IMR-90 (cell line): Measurements from ENCODE around the gene BSPH1. TPM values are rescaled to one million over a fixed set of nuclear protein-coding genes. Genes with fewer than 3 reads are reported as not detected.

ENCODE experiments used
- ATAC-seq: fragments of 200-7000 bp; cut with Tn5 transposase; 2 replicates; pipeline ENCODE4 v1.9.1; 2020; ENCODE audit warnings: low read depth, mild to moderate bottlenecking, moderate library complexity
- BruUV-seq: library from RNA; stranded (reverse); fragments of 400-500 nt; replicated peaks from 2 replicates; lab custom pipeline; 2021; lab: Mats Ljungman, UMichigan
- CTCF ChIA-PET: fragments of 300-600 bp; formaldehyde crosslinking; extraction: SDS; loops from one replicate; lab custom pipeline; 2021; ENCODE audit warnings: antibody characterized with exemption; lab: Yijun Ruan, JAX
- POLR2A ChIA-PET: fragments of 300-600 bp; sonication (Branson Sonifier 250); formaldehyde crosslinking; loops from one replicate; lab custom pipeline; 2022; ENCODE audit warnings: antibody characterized with exemption; ENCODE audit not compliant: unreplicated experiment; lab: Charles Lee
- DNase-seq: peaks from one replicate; pipeline ENCODE4 v3.0.0; 2013
- H2AFZ ChIP-seq: replicated peaks from 2 replicates; pipeline ENCODE3; 2013; ENCODE audit warnings: low read length, mild to moderate bottlenecking; ENCODE audit not compliant: poor library complexity
- H2AK5ac ChIP-seq: 2 replicates; pipeline ENCODE4 v1.6.1; 2013; ENCODE audit warnings: low read depth, low read length, inconsistent platforms
- H2AK9ac ChIP-seq: replicated peaks from 2 replicates; pipeline ENCODE3; 2013; ENCODE audit warnings: mild to moderate bottlenecking, low read depth, low read length, moderate library complexity; ENCODE audit not compliant: poor library complexity
- H2BK120ac ChIP-seq: 2 replicates; pipeline ENCODE4 v1.6.1; 2013; ENCODE audit warnings: low read depth, low read length, inconsistent platforms
- H2BK15ac ChIP-seq: 3 replicates; pipeline ENCODE4 v1.6.1; 2013; ENCODE audit warnings: low read depth, low read length, inconsistent platforms
- H2BK20ac ChIP-seq: 2 replicates; pipeline ENCODE4 v1.6.1; 2013; ENCODE audit warnings: low read depth, mild to moderate bottlenecking, inconsistent platforms, low read length, moderate library complexity
- H2BK5ac ChIP-seq: 2 replicates; pipeline ENCODE4 v1.6.1; 2013; ENCODE audit warnings: mild to moderate bottlenecking, low read depth, low read length, inconsistent platforms; ENCODE audit not compliant: poor library complexity, severe bottlenecking
- H3K14ac ChIP-seq: replicated peaks from 2 replicates; pipeline ENCODE4 v1.6.1; 2013; ENCODE audit warnings: low read depth, low read length, inconsistent platforms
- H3K18ac ChIP-seq: 2 replicates; pipeline ENCODE4 v1.6.1; 2013; ENCODE audit warnings: low read depth, low read length, control low read depth
- H3K23ac ChIP-seq: 2 replicates; pipeline ENCODE4 v1.6.1; 2013; ENCODE audit warnings: low read depth, low read length, inconsistent platforms
- H3K27ac ChIP-seq: 2 replicates; pipeline ENCODE4 v1.5.1; 2013; ENCODE audit warnings: mild to moderate bottlenecking, control low read depth, low read length; ENCODE audit not compliant: insufficient read depth
- H3K27me3 ChIP-seq: 2 replicates; pipeline ENCODE4 v1.6.1; 2013; ENCODE audit warnings: low read length; ENCODE audit not compliant: control insufficient read depth, insufficient read depth
- H3K36me3 ChIP-seq: 2 replicates; pipeline ENCODE4 v1.6.1; 2013; ENCODE audit warnings: low read length, mixed read lengths; ENCODE audit not compliant: control insufficient read depth, insufficient read depth
- H3K4ac ChIP-seq: 2 replicates; pipeline ENCODE4 v1.6.1; 2013; ENCODE audit warnings: low read depth, low read length, inconsistent platforms
- H3K4me1 ChIP-seq: 2 replicates; pipeline ENCODE4 v1.6.1; 2013; ENCODE audit warnings: low read length, mixed read lengths; ENCODE audit not compliant: control insufficient read depth, insufficient read depth
- H3K4me2 ChIP-seq: 2 replicates; pipeline ENCODE4 v1.6.1; 2013; ENCODE audit warnings: low read depth, mild to moderate bottlenecking, control low read depth, low read length, moderate library complexity
- H3K4me3 ChIP-seq: 2 replicates; pipeline ENCODE4 v1.5.1; 2013; ENCODE audit warnings: low read depth, mild to moderate bottlenecking, control low read depth, low read length, moderate library complexity; ENCODE audit not compliant: insufficient read depth
- H3K56ac ChIP-seq: 2 replicates; pipeline ENCODE4 v1.6.1; 2013; ENCODE audit warnings: low read length, inconsistent platforms; ENCODE audit not compliant: insufficient read depth; ENCODE audit errors: extremely low read depth
- H3K79me1 ChIP-seq, 2 experiments: 2 replicates each; pipeline ENCODE4 v1.6.1; 2013; ENCODE audit warnings: low read length in 2 of 2, inconsistent platforms in 1 of 2, low read depth in 1 of 2
- H3K9ac ChIP-seq: 2 replicates; pipeline ENCODE4 v1.6.1; 2013; ENCODE audit warnings: low read depth, low read length, control low read depth
- H3K9me1 ChIP-seq: 2 replicates; pipeline ENCODE4 v1.6.1; 2013; ENCODE audit warnings: low read length, inconsistent platforms; ENCODE audit not compliant: insufficient read depth
- H3K9me3 ChIP-seq: 2 replicates; pipeline ENCODE4 v1.6.1; 2013; ENCODE audit warnings: low read length; ENCODE audit not compliant: control insufficient read depth, insufficient read depth
- H4K20me1 ChIP-seq: 2 replicates; pipeline ENCODE4 v1.6.1; 2013; ENCODE audit warnings: low read length, inconsistent platforms; ENCODE audit not compliant: insufficient read depth
- H4K5ac ChIP-seq: 2 replicates; pipeline ENCODE4 v1.6.1; 2013; ENCODE audit warnings: mild to moderate bottlenecking, low read depth, low read length, control low read depth
- H4K8ac ChIP-seq, 2 experiments: 2 replicates each; pipeline ENCODE4 v1.6.1; 2013; ENCODE audit warnings: low read depth in 2 of 2, low read length in 2 of 2, control low read depth in 1 of 2, inconsistent platforms in 1 of 2
- H4K91ac ChIP-seq: 2 replicates; pipeline ENCODE4 v1.6.1; 2013; ENCODE audit warnings: low read depth, low read length, inconsistent platforms; ENCODE audit not compliant: insufficient read depth
- BHLHE40 ChIP-seq: fragments of 150-350 bp; IDR thresholded peaks from 2 replicates; pipeline ENCODE4 v1.6.1; 2016; ENCODE audit warnings: mild to moderate bottlenecking, low read depth, low read length
- CEBPB ChIP-seq: IDR thresholded peaks from 2 replicates; pipeline ENCODE4 v1.6.1; 2012; ENCODE audit warnings: low read depth, low read length, improper control_type of control experiment
- CHD1 ChIP-seq: IDR thresholded peaks from 2 replicates; pipeline ENCODE4 v1.6.1; 2012; ENCODE audit warnings: low read depth, low read length, improper control_type of control experiment
- ELK1 ChIP-seq: fragments of 150-350 bp; IDR thresholded peaks from 2 replicates; pipeline ENCODE4 v1.6.1; 2016; ENCODE audit warnings: low read depth, mild to moderate bottlenecking, low read length, moderate library complexity, borderline replicate concordance
- FOS ChIP-seq: fragments of 150-350 bp; IDR thresholded peaks from 2 replicates; pipeline ENCODE4 v1.6.1; 2016; ENCODE audit warnings: low read depth, low read length
- MAFK ChIP-seq: IDR thresholded peaks from 2 replicates; pipeline ENCODE4 v1.6.1; 2012; ENCODE audit warnings: low read depth, low read length, improper control_type of control experiment
- MAZ ChIP-seq: IDR thresholded peaks from 2 replicates; pipeline ENCODE4 v1.6.1; 2012; ENCODE audit warnings: low read depth, mild to moderate bottlenecking, low read length, improper control_type of control experiment, moderate library complexity, borderline replicate concordance
- MXI1 ChIP-seq: IDR thresholded peaks from 2 replicates; pipeline ENCODE4 v1.6.1; 2012; ENCODE audit warnings: low read depth, mild to moderate bottlenecking, low read length, moderate library complexity, borderline replicate concordance
- NFE2L2 ChIP-seq: fragments of 150-350 bp; IDR thresholded peaks from 2 replicates; pipeline ENCODE4 v1.6.1; 2016; ENCODE audit warnings: low read depth, mild to moderate bottlenecking, low read length
- POLR2A ChIP-seq: IDR thresholded peaks from 2 replicates; pipeline ENCODE4 v1.6.1; 2012; ENCODE audit warnings: mild to moderate bottlenecking, low read depth, low read length
- RAD21 ChIP-seq: IDR thresholded peaks from 2 replicates; pipeline ENCODE4 v1.6.1; 2012; ENCODE audit warnings: low read length, improper control_type of control experiment
- RCOR1 ChIP-seq: IDR thresholded peaks from 2 replicates; pipeline ENCODE4 v1.6.1; 2012; ENCODE audit warnings: mild to moderate bottlenecking, low read length, improper control_type of control experiment; ENCODE audit not compliant: insufficient replicate concordance
- RFX5 ChIP-seq: IDR thresholded peaks from 2 replicates; pipeline ENCODE4 v1.8.0; 2012; ENCODE audit warnings: low read depth, mild to moderate bottlenecking, low read length, moderate library complexity
- SMC3 ChIP-seq: fragments of 150-350 bp; IDR thresholded peaks from 2 replicates; pipeline ENCODE4 v1.6.1; 2016; ENCODE audit warnings: low read depth, mild to moderate bottlenecking, antibody characterized with exemption, low read length, moderate library complexity
- USF2 ChIP-seq: fragments of 150-350 bp; IDR thresholded peaks from 2 replicates; pipeline ENCODE4 v1.6.1; 2017; ENCODE audit warnings: mild to moderate bottlenecking, antibody characterized with exemption, low read length, low read depth
- WGBS, 2 experiments: methylation state at CpG; one replicate each; pipeline versions ENCODE4 v1.1.5 to v1.1.7; 2013; ENCODE audit warnings: missing lambda C conversion rate in 2 of 2; ENCODE audit not compliant: insufficient read length in 1 of 2; ENCODE audit errors: extremely low coverage in 2 of 2; 5-methylcytosine and 5-hydroxymethylcytosine counted together
- dilution Hi-C: fragments of 300-500 bp; cut with HindIII; formaldehyde crosslinking; loops from one replicate; pipeline ENCODE4 v1.14.3; 2018; ENCODE audit warnings: low sequenced_read_pairs; ENCODE audit not compliant: unreplicated experiment
- in situ Hi-C: fragments of 300-500 bp; cut with MboI; formaldehyde crosslinking; loops from 3 replicates; pipeline ENCODE4 v1.14.3; 2019; ENCODE audit warnings: low sequenced_read_pairs, inconsistent platforms, mixed read lengths
- intact Hi-C: fragments of 100-400 bp; cut with micrococcal nuclease; formaldehyde crosslinking; loops from 2 replicates; pipeline ENCODE4 v1.10.0; 2022
- polyA plus RNA-seq, 3 experiments: library from polyadenylated mRNA; depleted of rRNA; stranded (reverse); fragments of >200 nt; gene quantifications; 2 replicates each; pipeline ENCODE4 v1.2.3, GENCODE V29; 2012; ENCODE audit warnings: low replicate concordance in 1 of 3
- total RNA-seq: library from RNA; depleted of rRNA; stranded (reverse); fragments of >200 nt; gene quantifications from 2 replicates; pipeline ENCODE4 v1.2.3, GENCODE V29; 2012
- TF ChIP-seq, protein P1 (sequence below): conservative IDR thresholded peaks from 2 replicates; pipeline ENCODE4 v1.5.1; 2012; ENCODE audit warnings: mild to moderate bottlenecking, low read depth, low read length, improper control_type of control experiment

The BSPH1 gene
- total and polyA plus RNA-seq, 2 of the 4 experiments (the other 2 are of a cell fraction) = not detected

GRCh38 chr19:47998800-47999199 lies 6.8 kb upstream of the BSPH1 start:
- Histone ChIP-seq H4K5ac (no peak overlapping the region), H3K9me3 (no peaks in the 10 kb centered on the region), H3K4me3 (no peak overlapping the region), H2BK20ac (no peak overlapping the region), H2AFZ (no peak overlapping the region), H3K9me1 (no peaks in the 10 kb centered on the region), H2BK15ac (no peak overlapping the region), H3K14ac (no peak overlapping the region), H2BK5ac (no peak overlapping the region), H3K79me1 (no peaks in the 10 kb centered on the region), H2BK120ac (no peak overlapping the region), H3K56ac (no peak overlapping the region), H3K23ac (no peak overlapping the region), H3K4me1 (no peaks in the 10 kb centered on the region), H4K91ac (no peak overlapping the region), H2AK9ac (no peak overlapping the region), H3K4ac (no peak overlapping the region), H2AK5ac (no peak overlapping the region), H3K18ac (no peak overlapping the region), H4K20me1 (no peaks in the 10 kb centered on the region), H4K8ac (no peak overlapping the region), H3K27ac (no peak overlapping the region), H3K27me3 (no peaks in the 10 kb centered on the region), H3K4me2 (no peak overlapping the region), H3K9ac (no peak overlapping the region), H3K36me3 (no peaks in the 10 kb centered on the region)
- TF ChIP-seq, protein P1, sequence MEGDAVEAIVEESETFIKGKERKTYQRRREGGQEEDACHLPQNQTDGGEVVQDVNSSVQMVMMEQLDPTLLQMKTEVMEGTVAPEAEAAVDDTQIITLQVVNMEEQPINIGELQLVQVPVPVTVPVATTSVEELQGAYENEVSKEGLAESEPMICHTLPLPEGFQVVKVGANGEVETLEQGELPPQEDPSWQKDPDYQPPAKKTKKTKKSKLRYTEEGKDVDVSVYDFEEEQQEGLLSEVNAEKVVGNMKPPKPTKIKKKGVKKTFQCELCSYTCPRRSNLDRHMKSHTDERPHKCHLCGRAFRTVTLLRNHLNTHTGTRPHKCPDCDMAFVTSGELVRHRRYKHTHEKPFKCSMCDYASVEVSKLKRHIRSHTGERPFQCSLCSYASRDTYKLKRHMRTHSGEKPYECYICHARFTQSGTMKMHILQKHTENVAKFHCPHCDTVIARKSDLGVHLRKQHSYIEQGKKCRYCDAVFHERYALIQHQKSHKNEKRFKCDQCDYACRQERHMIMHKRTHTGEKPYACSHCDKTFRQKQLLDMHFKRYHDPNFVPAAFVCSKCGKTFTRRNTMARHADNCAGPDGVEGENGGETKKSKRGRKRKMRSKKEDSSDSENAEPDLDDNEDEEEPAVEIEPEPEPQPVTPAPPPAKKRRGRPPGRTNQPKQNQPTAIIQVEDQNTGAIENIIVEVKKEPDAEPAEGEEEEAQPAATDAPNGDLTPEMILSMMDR = no peak
- no peak for TF ChIP-seq BHLHE40
- TF ChIP-seq RAD21 = no peak
- no peak for TF ChIP-seq RCOR1
- TF ChIP-seq USF2 = no peak
- no peak for TF ChIP-seq SMC3
- TF ChIP-seq NFE2L2 = no peak
- no peak for TF ChIP-seq MAFK
- no peak for TF ChIP-seq POLR2A
- TF ChIP-seq ELK1 = no peak
- no peak for TF ChIP-seq CEBPB
- no peak for TF ChIP-seq CHD1
- no peak for TF ChIP-seq MXI1
- TF ChIP-seq MAZ = no peak
- no peak for TF ChIP-seq FOS
- no peak for TF ChIP-seq RFX5
- CTCF ChIA-PET = no interaction called here
- no CpG with 5 or more reads among the region's 6 CpGs for WGBS, 2 experiments
- POLR2A ChIA-PET = no interaction called here
- DNase-seq (no peak), ATAC-seq (no peak)
- no TSS peak for BruUV-seq
- in situ Hi-C loops (no loop called here), intact Hi-C loops (no loop called here), dilution Hi-C loops (no loop called here)
